ENCODE results near the gene BARX1. TPM values are rescaled to one million over a fixed set of nuclear protein-coding genes. Genes with fewer than 3 reads are reported as not detected.

BARX1 gene
- total and polyA plus RNA-seq, 9 donors, result 0.07 TPM; not detected in 8

- Histone ChIP-seq H3K27me3 (no peaks in the 10 kb centered on the region), H3K9me3 (no peaks in the 10 kb centered on the region), H3K4me1 (ENCODE audit: insufficient read depth) (no peaks in the 10 kb centered on the region), H3K36me3 (no peaks in the 10 kb centered on the region), H3K4me3 (no peak overlapping the region), H3K27ac (no peak overlapping the region)
- WGBS, 3 donors, result 78 to 87% (median 80%) methylated on average over 10 of the region's 10 CpGs
- intact Hi-C loops (cut with DNase I), result no loop called here
- TF ChIP-seq POLR2A (IDR thresholded peaks at IDR 0.05), result no peak
- TF ChIP-seq CTCF (IDR thresholded peaks at IDR 0.05), result no peak
- TF ChIP-seq EP300 (IDR thresholded peaks at IDR 0.05), result no peak
- DNase-seq, result peak in 2 of 5 donors; percentile 6 to 15
Measured at GRCh38 chr9:93903886-93904648, 51.1 kb downstream of the BARX1 start.

- no peak for TF ChIP-seq EP300 (IDR thresholded peaks at IDR 0.05)
- TF ChIP-seq POLR2A (IDR thresholded peaks at IDR 0.05), result no peak
- TF ChIP-seq CTCF (IDR thresholded peaks at IDR 0.05), result no peak
- intact Hi-C loops (cut with DNase I), result no loop called here
- Histone ChIP-seq H3K27ac (no peak overlapping the region), H3K9me3 (no peaks in the 10 kb centered on the region), H3K27me3 (no peaks in the 10 kb centered on the region), H3K4me3 (no peak overlapping the region), H3K4me1 (ENCODE audit: insufficient read depth) (no peaks in the 10 kb centered on the region), H3K36me3 (no peaks in the 10 kb centered on the region)
- peak in 3 of 5 donors; percentile 2 to 13 (median 7) for DNase-seq
- WGBS, 3 donors, result 81 to 86% (median 82%) methylated on average over 12 of the region's 12 CpGs
Measured at GRCh38 chr9:93902780-93903655, 52.1 kb downstream of the BARX1 start.

GRCh38 chr9:93902051-93902779 lies 52.9 kb downstream of the BARX1 start:
- H3K27ac ChIP-seq, result no peak overlapping the region

More at GRCh38 chr9:93902051-93902779, 52.9 kb downstream of the BARX1 start:
- Histone ChIP-seq H3K4me1 (ENCODE audit: insufficient read depth) (no peaks in the 10 kb centered on the region), H3K9me3 (no peaks in the 10 kb centered on the region), H3K27me3 (no peaks in the 10 kb centered on the region), H3K36me3 (no peaks in the 10 kb centered on the region), H3K4me3 (no peak overlapping the region)
- intact Hi-C loops (cut with DNase I), result no loop called here
- no peak for TF ChIP-seq EP300 (IDR thresholded peaks at IDR 0.05)
- no peak for TF ChIP-seq POLR2A (IDR thresholded peaks at IDR 0.05)
- TF ChIP-seq CTCF (IDR thresholded peaks at IDR 0.05), result no peak
- peak in 3 of 5 donors; percentile 2 to 13 (median 8) for DNase-seq
- WGBS, 3 donors, result 79 to 84% (median 81%) methylated on average over 11 of the region's 11 CpGs

Other genes with a start within 250 kb of the BARX1 start
- 1 to 10 TPM; 3.5 to 9.5 (median 6.3) TPM for gene PTPDC1, start 129.1 kb upstream of the BARX1 start, total RNA-seq
- 1 to 10 TPM; 2.7 to 4.8 TPM for gene PTPDC1, start 129.1 kb upstream of the BARX1 start, polyA plus RNA-seq

All from ovary (tissue), 9 donors.